HepG2 (cell line): ENCODE measurements around the gene RHBDD3. TPM values are rescaled to one million over a fixed set of nuclear protein-coding genes. Genes with fewer than 3 reads are reported as not detected.

Experiments used
- CBFB ChIP-seq: sonication (generic); formaldehyde crosslinking; IDR thresholded peaks from 2 replicates; pipeline ENCODE4 v1.4.0; 2020; ENCODE audit warnings: missing genetic modification reagents
- CENPX ChIP-seq: sonication (generic); formaldehyde crosslinking; IDR thresholded peaks from 2 replicates; pipeline ENCODE4 v1.9.0; 2021; ENCODE audit warnings: mild to moderate bottlenecking, missing genetic modification reagents, moderate library complexity
- CTCF ChIP-seq: sonication (generic); formaldehyde crosslinking; IDR thresholded peaks from 2 replicates; pipeline ENCODE4 v1.5.0; 2020; ENCODE audit warnings: mild to moderate bottlenecking, missing genetic modification reagents, moderate library complexity
- GABPA ChIP-seq, 2 experiments: IDR thresholded peaks; 2 replicates each; pipeline ENCODE4 v1.6.1; 2011 to 2016; ENCODE audit warnings: low read depth in 2 of 2, low read length in 1 of 2, missing biosample characterization in 1 of 2, missing genetic modification characterization in 1 of 2
- HDAC2 ChIP-seq: sonication (generic); formaldehyde crosslinking; IDR thresholded peaks from 2 replicates; pipeline ENCODE4 v1.4.0; 2020; ENCODE audit warnings: missing genetic modification reagents
- HOMEZ ChIP-seq: IDR thresholded peaks from 2 replicates; pipeline ENCODE4 v1.6.1; 2016; ENCODE audit warnings: low read depth
- IKZF4 ChIP-seq: sonication (generic); formaldehyde crosslinking; IDR thresholded peaks from 2 replicates; pipeline ENCODE4 v1.5.1; 2020; ENCODE audit warnings: borderline replicate concordance, mild to moderate bottlenecking, low read depth, missing genetic modification reagents; ENCODE audit errors: not compliant biosample characterization
- IRF1 ChIP-seq: sonication (generic); formaldehyde crosslinking; IDR thresholded peaks from 2 replicates; pipeline ENCODE4 v1.4.0; 2020; ENCODE audit warnings: low read depth, mild to moderate bottlenecking, missing genetic modification reagents
- LCORL ChIP-seq, 2 experiments: fragments of 450-650 bp in 1 of 2; sonication (generic) in 1 of 2; formaldehyde crosslinking in 1 of 2; IDR thresholded peaks; 2 replicates each; pipeline versions ENCODE4 v1.5.0 to v1.6.1; 2017 to 2020; ENCODE audit warnings: antibody characterized with exemption in 1 of 2, missing genetic modification reagents in 1 of 2
- NFYB ChIP-seq: sonication (generic); formaldehyde crosslinking; IDR thresholded peaks from 2 replicates; pipeline ENCODE4 v1.4.0; 2020; ENCODE audit warnings: missing genetic modification reagents
- RORA ChIP-seq: sonication (generic); formaldehyde crosslinking; IDR thresholded peaks from 2 replicates; pipeline ENCODE4 v1.5.0; 2020; ENCODE audit warnings: mild to moderate bottlenecking, missing genetic modification reagents, moderate library complexity
- SAFB2 ChIP-seq: sonication (generic); formaldehyde crosslinking; IDR thresholded peaks from 2 replicates; pipeline ENCODE4 v1.5.1; 2020; ENCODE audit warnings: missing genetic modification reagents, low read depth, mild to moderate bottlenecking, borderline replicate concordance
- SSRP1 ChIP-seq: IDR thresholded peaks from 2 replicates; pipeline ENCODE4 v1.6.1; 2016; ENCODE audit warnings: control low read depth
- STAT6 ChIP-seq: sonication (generic); formaldehyde crosslinking; IDR thresholded peaks from 2 replicates; pipeline ENCODE4 v1.4.0; 2020; ENCODE audit warnings: missing genetic modification reagents, mild to moderate bottlenecking, borderline replicate concordance
- ZC3H13 ChIP-seq: sonication (generic); formaldehyde crosslinking; IDR thresholded peaks from 2 replicates; pipeline ENCODE4 v1.8.1; 2023; ENCODE audit warnings: mild to moderate bottlenecking, missing genetic modification reagents, moderate library complexity
- ZHX1 ChIP-seq: sonication (generic); formaldehyde crosslinking; IDR thresholded peaks from 2 replicates; pipeline ENCODE4 v1.8.1; 2022; ENCODE audit warnings: low read depth, mild to moderate bottlenecking, missing genetic modification reagents
- ZNF549 ChIP-seq: sonication (generic); formaldehyde crosslinking; IDR thresholded peaks from 2 replicates; pipeline ENCODE4 v1.5.0; 2020; ENCODE audit warnings: missing genetic modification reagents
- polyA plus RNA-seq, 8 experiments: library from polyadenylated mRNA; depleted of rRNA in 3 of 8; stranded (reverse) in 7 of 8; unstranded in 1 of 8; fragments of >200 nt; fragmentation: Illumina TruSeq in 4 of 8; extraction: Trizol in 4 of 8; gene quantifications; 2 replicates each; pipeline versions ENCODE4 v1.2.1 to v1.2.3, GENCODE V29; 2011 to 2016; ENCODE audit warnings: low read depth in 4 of 8, missing spikeins in 1 of 8, mixed read lengths in 1 of 8; ENCODE audit not compliant: insufficient read depth in 1 of 8
- total RNA-seq, 5 experiments: library from RNA; depleted of rRNA; stranded (reverse); fragments of >200 nt; fragmentation: Illumina TruSeq; extraction: Trizol; gene quantifications; 2 replicates each; pipeline ENCODE4 v1.2.3, GENCODE V29; 2016; ENCODE audit warnings: low read depth in 1 of 5

RHBDD3 gene
- total and polyA plus RNA-seq, 2 of the 13 experiments (the other 11 are each of a cell fraction or from before 2014, with no cell fraction given): 12.1 to 26.7 TPM

GRCh38 chr22:29231971-29232959, 35.5 kb downstream of the RHBDD3 start (continued):
- no peak for TF ChIP-seq NFYB (CRISPR knock-in tag)
- TF ChIP-seq HDAC2 (CRISPR knock-in tag): peak; percentile 70
- 0 out of 2 replicates have a peak, but pooled peaks have one; percentile 10 for TF ChIP-seq CBFB (CRISPR knock-in tag)
- no peak for TF ChIP-seq ZNF549 (CRISPR knock-in tag)
- TF ChIP-seq ZHX1 (CRISPR knock-in tag): no peak
- TF ChIP-seq SAFB2 (CRISPR knock-in tag): 0 out of 2 replicates have a peak, but pooled peaks have one; percentile 51
- 0 out of 2 replicates have a peak, but pooled peaks have one; percentile 44 for TF ChIP-seq HOMEZ (CRISPR knock-in tag)
- no peak for TF ChIP-seq SSRP1 (CRISPR knock-in tag)
- TF ChIP-seq GABPA (IDR thresholded peaks at IDR 0.05; ENCODE audit: low read depth, low read length): peak; percentile 10; the same call in 1 of the 2 replicates
- TF ChIP-seq GABPA (CRISPR knock-in tag; IDR thresholded peaks at IDR 0.05; ENCODE audit: low read depth): peak; percentile 78
- no peak for TF ChIP-seq CENPX (CRISPR knock-in tag)
- TF ChIP-seq STAT6: no peak
- no peak for TF ChIP-seq LCORL (IDR thresholded peaks at IDR 0.05)
- TF ChIP-seq LCORL (CRISPR knock-in tag; IDR thresholded peaks at IDR 0.05): peak; percentile 67; the same call in 1 of the 2 replicates
- TF ChIP-seq CTCF (CRISPR knock-in tag): peak; percentile 16; the same call in 1 of the 2 replicates
- no peak for TF ChIP-seq IRF1 (CRISPR knock-in tag)
- TF ChIP-seq RORA (CRISPR knock-in tag): no peak
- no peak for TF ChIP-seq ZC3H13 (CRISPR knock-in tag)
- TF ChIP-seq IKZF4 (CRISPR knock-in tag): no peak
